H1 (cell line): Measurements from ENCODE around the gene RBM38. TPM values are rescaled to one million over a fixed set of nuclear protein-coding genes. Genes with fewer than 3 reads are reported as not detected.

Experiments
- HDAC6 ChIP-seq: IDR thresholded peaks from one replicate; pipeline ENCODE4 v1.7.1; 2012; ENCODE audit warnings: low read depth, mild to moderate bottlenecking, inconsistent platforms, low read length, moderate library complexity
- polyA plus RNA-seq, 7 experiments: library from polyadenylated mRNA; depleted of rRNA in 3 of 7; stranded (reverse) in 5 of 7; unstranded in 2 of 7; fragments of >200 nt in 5 of 7; fragments of 200-250 nt in 2 of 7; gene quantifications; 1 replicate in 5 of 7; 2 replicates in 1 of 7; 4 replicates in 1 of 7; pipeline versions ENCODE4 v1.2.1 to v1.2.3, GENCODE V29; 2011 to 2013; ENCODE audit warnings: missing spikeins in 2 of 7, mixed read lengths in 2 of 7
- total RNA-seq: library from RNA; stranded (reverse); fragmentation: NEBNext Ultra II Directional; extraction: Animal tissue kit (Norgen Biotek cat#: 25700); gene quantifications from 2 replicates; pipeline ENCODE4 v1.2.1, GENCODE V29; 2021

The RBM38 gene
- total and polyA plus RNA-seq, 2 of the 8 experiments (the other 6 are each of a cell fraction or from before 2014, with no cell fraction given), result 57.7 to 109 TPM

DNA sequence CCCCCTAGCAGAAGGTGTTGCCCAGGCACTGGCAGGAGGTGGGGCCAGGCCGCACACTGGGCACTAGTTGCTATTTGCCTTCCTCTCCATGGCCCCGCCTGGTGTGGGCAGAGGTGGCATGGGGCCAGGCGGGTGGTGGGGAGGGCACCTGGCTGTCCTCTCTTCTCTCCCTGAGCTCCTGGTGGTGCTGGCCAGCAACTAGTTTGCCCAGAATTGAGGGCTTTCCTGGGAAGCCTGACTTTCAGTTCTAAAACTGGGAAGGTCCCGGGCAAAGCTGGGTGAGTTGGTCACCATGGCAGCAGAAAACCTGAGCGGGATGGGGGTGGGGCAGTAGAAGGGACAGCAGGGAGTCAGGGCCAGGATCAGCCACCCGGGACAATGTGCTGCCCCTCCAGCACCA lies 48.2 kb downstream of the RBM38 start (continued):
- TF ChIP-seq HDAC6, result no peak
